Right lobe of liver (tissue), 6 donors: ENCODE measurements around the gene OR52H1. TPM values are rescaled to one million over a fixed set of nuclear protein-coding genes. Genes with fewer than 3 reads are reported as not detected.

Source experiments
- ATAC-seq, 4 donors: fragments of 200-7000 bp; cut with Tn5 transposase; one replicate each; pipeline ENCODE4 v1.9.1; 2020; ENCODE audit warnings: mild to moderate bottlenecking in 4 of 4, moderate library complexity in 4 of 4
- DNase-seq, 3 donors: peaks; one replicate each; pipeline ENCODE4 v3.0.0-alpha.2; 2020
- H3K27ac ChIP-seq, 3 donors: fragments of 200-600 bp; one replicate each; pipeline ENCODE4 v1.8.0; 2022
- H3K27me3 ChIP-seq, 2 donors: fragments of 200-600 bp; one replicate each; pipeline ENCODE4 v1.8.0; 2022
- H3K36me3 ChIP-seq, 4 donors: fragments of 200-600 bp; sonication (generic) in 1 of 4; one replicate each; pipeline versions ENCODE4 v1.5.1 to v1.8.0; 2017 to 2022; ENCODE audit warnings: control low read depth in 1 of 4
- H3K4me1 ChIP-seq, 4 donors: fragments of 200-600 bp; sonication (generic) in 1 of 4; one replicate each; pipeline versions ENCODE4 v1.5.1 to v1.8.0; 2017 to 2022; ENCODE audit warnings: control low read depth in 1 of 4
- H3K4me3 ChIP-seq, 3 donors: fragments of 200-600 bp; one replicate each; pipeline ENCODE4 v1.8.0; 2022
- H3K9me3 ChIP-seq, 4 donors: fragments of 200-600 bp; sonication (generic) in 1 of 4; one replicate each; pipeline versions ENCODE4 v1.5.1 to v1.8.0; 2017 to 2022; ENCODE audit warnings: control low read depth in 1 of 4
- CTCF ChIP-seq, 4 donors: fragments of 200-600 bp in 3 of 4; fragments of 450-650 bp in 1 of 4; IDR thresholded peaks; one replicate each; pipeline versions ENCODE4 v1.5.1 to v1.8.0; 2016 to 2022; ENCODE audit warnings: antibody characterized with exemption in 4 of 4, mild to moderate bottlenecking in 2 of 4
- POLR2A ChIP-seq: fragments of 450-650 bp; IDR thresholded peaks from one replicate; pipeline ENCODE4 v1.6.1; 2017; ENCODE audit warnings: antibody characterized with exemption, mild to moderate bottlenecking
- WGBS: methylation state at CpG from one replicate; pipeline ENCODE4 v1.1.6; 2018; ENCODE audit warnings: low coverage, low lambda C conversion rate; ENCODE audit not compliant: insufficient coverage; ENCODE audit errors: missing lambda C conversion rate; 5-methylcytosine and 5-hydroxymethylcytosine counted together
- intact Hi-C, 2 donors: fragments of 100-400 bp; cut with DNase I; formaldehyde crosslinking; loops; one replicate each; pipeline versions ENCODE4 v1.11.2 to v1.14.1; 2022
- total RNA-seq, 6 experiments: library from RNA; depleted of rRNA in 2 of 6; stranded (reverse); fragments of >200 nt in 2 of 6; fragmentation: NEBNext Ultra II Directional in 3 of 6; extraction: Animal tissue kit (Norgen Biotek cat#: 25700) in 3 of 6; gene quantifications; one replicate each; pipeline versions ENCODE4 v1.1.0 to v1.2.4, GENCODE V29; 2016 to 2023
- donor health status: DM: no; HTN: yes; CAD: no.
- donor health status: DM: no; HTN: no; CAD: no.
- donor health status: DM: no; HTN: no; CAD: no.
- donor health status: DM: no; HTN: yes; CAD: no.
- donor health status: DM: no; HTN: yes; CAD: no.

The OR52H1 gene
- total RNA-seq, 6 experiments from 2014 or later: 0.49 TPM; not detected in 5

GRCh38 chr11:5580577-5580976 is 32.2 kb upstream of the OR52H1 start, which contains the start of gene OR52B6:
OR52B6 (plus strand) TSS chr11:5580877; CDS start chr11:5580877, 0 bp downstream.
- no peak within 1 kb of the TSS for H3K27ac ChIP-seq
- H3K4me1 ChIP-seq: no peaks in the 10 kb centered on the region
- no peak for ATAC-seq
- TF ChIP-seq POLR2A (no peak), CTCF (IDR thresholded peaks at IDR 0.05) (no peak)
- intact Hi-C loops: no loop called here
- no peak within 1 kb of the TSS for H3K4me3 ChIP-seq
- DNase-seq: no peak
- 91% methylated on average over 7 of the region's 8 CpGs for WGBS
- H3K9me3 ChIP-seq: no peaks in the 10 kb centered on the region
- H3K36me3 ChIP-seq: no peaks in the 10 kb centered on the region
- H3K27me3 ChIP-seq: no peaks in the 10 kb centered on the region

- intact Hi-C loops: no loop called here
- Histone ChIP-seq H3K4me3 (no peak overlapping the region), H3K27ac (no peak overlapping the region), H3K4me1 (no peaks in the 10 kb centered on the region), H3K27me3 (no peaks in the 10 kb centered on the region), H3K9me3 (no peaks in the 10 kb centered on the region), H3K36me3 (no peaks in the 10 kb centered on the region)
- no peak for ATAC-seq
- TF ChIP-seq CTCF (IDR thresholded peaks at IDR 0.05): no peak
- no peak for TF ChIP-seq POLR2A
- DNase-seq: no peak
These were observed 28.8 kb upstream of the OR52H1 start for GRCh38 chr11:5577101-5577500.

- Histone ChIP-seq H3K27ac (no peak overlapping the region), H3K9me3 (no peaks in the 10 kb centered on the region), H3K27me3 (no peaks in the 10 kb centered on the region), H3K4me3 (no peak overlapping the region), H3K4me1 (no peaks in the 10 kb centered on the region), H3K36me3 (no peaks in the 10 kb centered on the region)
- WGBS: 69% methylated on average over 4 of the region's 4 CpGs
- TF ChIP-seq CTCF (IDR thresholded peaks at IDR 0.05) (no peak), POLR2A (no peak)
- no peak for DNase-seq
- intact Hi-C loops: no loop called here
- ATAC-seq: no peak
These were observed 26.8 kb upstream of the OR52H1 start for GRCh38 chr11:5575152-5575551.

GRCh38 chr11:5574654-5575053 is 26.3 kb upstream of the OR52H1 start:
- Histone ChIP-seq H3K36me3 (no peaks in the 10 kb centered on the region), H3K4me1 (no peaks in the 10 kb centered on the region), H3K27me3 (no peaks in the 10 kb centered on the region), H3K9me3 (no peaks in the 10 kb centered on the region), H3K27ac (no peak overlapping the region), H3K4me3 (no peak overlapping the region)
- no peak for TF ChIP-seq CTCF (IDR thresholded peaks at IDR 0.05)
- TF ChIP-seq POLR2A: no peak
- intact Hi-C loops: no loop called here
- ATAC-seq: no peak
- no peak for DNase-seq
- WGBS: 87% methylated on average over 2 of the region's 2 CpGs
